T-helper 17 cell (primary cell): ENCODE results near the gene USP50. TPM values are rescaled to one million over a fixed set of nuclear protein-coding genes. Genes with fewer than 3 reads are reported as not detected.
"Not testable (repeated sequence)": the region's sequence is repeated elsewhere in the genome, so short reads cannot be mapped to it uniquely, and the experiment has no call there.

Source experiments
- ATAC-seq: fragments of 150-1000 bp; cut with Tn5 transposase; 2 replicates; pipeline ENCODE4 v1.10.0; 2021; ENCODE audit warnings: mild to moderate bottlenecking, moderate library complexity
- DNase-seq, 3 donors: peaks; one replicate each; pipeline versions ENCODE4 v3.0.0 to v3.0.0-alpha.2; 2020 to 2021
- H3K9me3 ChIP-seq: one replicate; pipeline ENCODE4 v1.7.0; 2013; ENCODE audit warnings: low read length, mild to moderate bottlenecking; ENCODE audit not compliant: control insufficient read depth, poor library complexity, severe bottlenecking
- H3K27ac Mint-ChIP-seq: one replicate; pipeline ENCODE4 v1.8.0; 2022; ENCODE audit warnings: mild to moderate bottlenecking, moderate library complexity, mixed read lengths
- H3K27me3 Mint-ChIP-seq: one replicate; pipeline ENCODE4 v1.8.0; 2022; ENCODE audit warnings: mixed read lengths
- H3K36me3 Mint-ChIP-seq: one replicate; pipeline ENCODE4 v1.8.0; 2022; ENCODE audit warnings: low read depth, mixed read lengths
- H3K4me1 Mint-ChIP-seq: one replicate; pipeline ENCODE4 v1.8.0; 2022; ENCODE audit warnings: mild to moderate bottlenecking, mixed read lengths
- H3K4me3 Mint-ChIP-seq: one replicate; pipeline ENCODE4 v1.8.0; 2022; ENCODE audit warnings: mild to moderate bottlenecking, moderate library complexity, mixed read lengths
- total RNA-seq, 4 donors: library from RNA in 2 of 4; stranded (reverse) in 2 of 4; gene quantifications; one replicate each; pipeline ENCODE4 v1.2.3 and lab custom pipeline; 2022 to 2026

Gene USP50
- total RNA-seq, 2 donors from 2014 or later = 0.76 TPM; not detected in 1

GRCh38 chr15:50544368-50544767 is 2.1 kb downstream of the USP50 start:
- H3K27me3 Mint-ChIP-seq = peaks cover 30% of the 10 kb centered on the region
- H3K9me3 ChIP-seq = no peaks in the 10 kb centered on the region
- no peak overlapping the region for H3K27ac Mint-ChIP-seq
- H3K4me1 Mint-ChIP-seq = peaks cover 2% of the 10 kb centered on the region
- DNase-seq (no peak), ATAC-seq (no peak)
- H3K36me3 Mint-ChIP-seq = no peaks in the 10 kb centered on the region
- H3K4me3 Mint-ChIP-seq = no peak overlapping the region

GRCh38 chr15:50543556-50543955 is 2.9 kb downstream of the USP50 start:
- Mint-ChIP-seq H3K36me3 (no peaks in the 10 kb centered on the region), H3K27ac (no peak overlapping the region), H3K27me3 (peaks cover 30% of the 10 kb centered on the region), H3K4me1 (peaks cover 2% of the 10 kb centered on the region), H3K4me3 (no peak overlapping the region)
- no peaks in the 10 kb centered on the region for H3K9me3 ChIP-seq
- DNase-seq = no peak
- ATAC-seq = no peak

- peaks cover 30% of the 10 kb centered on the region for H3K27me3 Mint-ChIP-seq
- no peak overlapping the region for H3K4me3 Mint-ChIP-seq
- peaks cover 2% of the 10 kb centered on the region for H3K4me1 Mint-ChIP-seq
- H3K9me3 ChIP-seq = no peaks in the 10 kb centered on the region
- DNase-seq (no peak), ATAC-seq (no peak)
- no peaks in the 10 kb centered on the region for H3K36me3 Mint-ChIP-seq
- no peak overlapping the region for H3K27ac Mint-ChIP-seq
These were observed 3.6 kb downstream of the USP50 start for GRCh38 chr15:50542887-50543210.

- Mint-ChIP-seq H3K4me1 (no peaks in the 10 kb centered on the region), H3K4me3 (no peak overlapping the region), H3K36me3 (no peaks in the 10 kb centered on the region), H3K27ac (no peak overlapping the region), H3K27me3 (no peaks in the 10 kb centered on the region)
- no peaks in the 10 kb centered on the region for H3K9me3 ChIP-seq
- ATAC-seq = no peak
- no peak for DNase-seq
These were observed 14.7 kb downstream of the USP50 start for GRCh38 chr15:50531766-50532165.

- no peaks in the 10 kb centered on the region for H3K9me3 ChIP-seq
- DNase-seq = no peak
- H3K4me3 Mint-ChIP-seq = no peak overlapping the region
- H3K4me1 Mint-ChIP-seq = no peaks in the 10 kb centered on the region
- H3K27me3 Mint-ChIP-seq = no peaks in the 10 kb centered on the region
- no peak overlapping the region for H3K27ac Mint-ChIP-seq
- ATAC-seq = no peak
- H3K36me3 Mint-ChIP-seq = peaks cover 2% of the 10 kb centered on the region
These were observed 15.3 kb downstream of the USP50 start for GRCh38 chr15:50531163-50531562.

- Mint-ChIP-seq H3K4me1 (no peaks in the 10 kb centered on the region), H3K27ac (no peak overlapping the region), H3K36me3 (peaks cover 2% of the 10 kb centered on the region), H3K4me3 (no peak overlapping the region), H3K27me3 (no peaks in the 10 kb centered on the region)
- no peak for DNase-seq
- no peak for ATAC-seq
- no peaks in the 10 kb centered on the region for H3K9me3 ChIP-seq
These were observed 22.6 kb downstream of the USP50 start for GRCh38 chr15:50523851-50524251.

GRCh38 chr15:50519740-50520425 is 26.6 kb downstream of the USP50 start:
- Mint-ChIP-seq H3K27ac (no peak overlapping the region), H3K27me3 (no peaks in the 10 kb centered on the region), H3K4me1 (no peaks in the 10 kb centered on the region), H3K4me3 (no peak overlapping the region), H3K36me3 (peaks cover 2% of the 10 kb centered on the region)
- H3K9me3 ChIP-seq = no peaks in the 10 kb centered on the region
- DNase-seq = no peak
- no peak for ATAC-seq

- Mint-ChIP-seq H3K27me3 (no peaks in the 10 kb centered on the region), H3K36me3 (peaks cover 2% of the 10 kb centered on the region), H3K4me3 (no peak overlapping the region), H3K27ac (no peak overlapping the region), H3K4me1 (no peaks in the 10 kb centered on the region)
- no peak for ATAC-seq
- H3K9me3 ChIP-seq = no peaks in the 10 kb centered on the region
- no peak for DNase-seq
These were observed 33.5 kb downstream of the USP50 start for GRCh38 chr15:50513001-50513400.

GRCh38 chr15:50506121-50506520 is 40.3 kb downstream of the USP50 start:
- ATAC-seq = no peak
- H3K4me1 Mint-ChIP-seq = no peaks in the 10 kb centered on the region
- H3K4me3 Mint-ChIP-seq = no peak overlapping the region
- no peaks in the 10 kb centered on the region for H3K9me3 ChIP-seq
- no peak for DNase-seq
- no peak overlapping the region for H3K27ac Mint-ChIP-seq
- no peaks in the 10 kb centered on the region for H3K27me3 Mint-ChIP-seq
- H3K36me3 Mint-ChIP-seq = no peaks in the 10 kb centered on the region

- not testable (repeated sequence) for H3K27me3 Mint-ChIP-seq, H3K4me1 Mint-ChIP-seq, H3K9me3 ChIP-seq, H3K4me3 Mint-ChIP-seq, H3K36me3 Mint-ChIP-seq, DNase-seq, H3K27ac Mint-ChIP-seq, ATAC-seq
These were observed 40.8 kb downstream of the USP50 start for GRCh38 chr15:50505656-50506055.

- H3K36me3 Mint-ChIP-seq = no peaks in the 10 kb centered on the region
- no peak for ATAC-seq
These were observed 43.3 kb downstream of the USP50 start for GRCh38 chr15:50503144-50503543.

GRCh38 chr15:50501815-50502214 is 44.7 kb downstream of the USP50 start:
- no peak overlapping the region for H3K27ac Mint-ChIP-seq
- H3K9me3 ChIP-seq = no peaks in the 10 kb centered on the region
- no peaks in the 10 kb centered on the region for H3K27me3 Mint-ChIP-seq
- H3K4me3 Mint-ChIP-seq = no peak overlapping the region
- no peaks in the 10 kb centered on the region for H3K36me3 Mint-ChIP-seq
- DNase-seq (no peak), ATAC-seq (no peak)
- no peaks in the 10 kb centered on the region for H3K4me1 Mint-ChIP-seq

More at GRCh38 chr15:50503144-50503543, 43.3 kb downstream of the USP50 start:
- H3K27me3 Mint-ChIP-seq = no peaks in the 10 kb centered on the region
- DNase-seq = no peak
- H3K4me3 Mint-ChIP-seq = no peak overlapping the region
- H3K4me1 Mint-ChIP-seq = no peaks in the 10 kb centered on the region
- no peak overlapping the region for H3K27ac Mint-ChIP-seq
- no peaks in the 10 kb centered on the region for H3K9me3 ChIP-seq

- ATAC-seq = no peak
- Mint-ChIP-seq H3K27me3 (no peaks in the 10 kb centered on the region), H3K36me3 (no peaks in the 10 kb centered on the region), H3K4me1 (no peaks in the 10 kb centered on the region), H3K4me3 (no peak overlapping the region), H3K27ac (no peak overlapping the region)
- H3K9me3 ChIP-seq = no peaks in the 10 kb centered on the region
- DNase-seq = no peak
These were observed 46.1 kb downstream of the USP50 start for GRCh38 chr15:50500352-50500751.

GRCh38 chr15:50496692-50497091 is 49.8 kb downstream of the USP50 start:
- no peak for ATAC-seq
- H3K9me3 ChIP-seq = no peaks in the 10 kb centered on the region
- no peak overlapping the region for H3K27ac Mint-ChIP-seq
- no peak overlapping the region for H3K4me3 Mint-ChIP-seq
- H3K36me3 Mint-ChIP-seq = peaks cover 3% of the 10 kb centered on the region
- no peaks in the 10 kb centered on the region for H3K4me1 Mint-ChIP-seq
- no peaks in the 10 kb centered on the region for H3K27me3 Mint-ChIP-seq
- no peak for DNase-seq
